K562 (cell line): ENCODE measurements around the gene IPO7. TPM values are rescaled to one million over a fixed set of nuclear protein-coding genes. Genes with fewer than 3 reads are reported as not detected.
A peak's percentile ranks its signal among the peaks of the same experiment; 100 is the strongest.

Source experiments
- DNMT1 ChIP-seq: fragments of 450-650 bp; IDR thresholded peaks from 2 replicates; pipeline ENCODE4 v1.6.1; 2016; ENCODE audit warnings: antibody characterized with exemption, mild to moderate bottlenecking
- FOXA3 ChIP-seq, 2 experiments: fragments of 450-650 bp in 1 of 2; sonication (generic) in 1 of 2; formaldehyde crosslinking; IDR thresholded peaks in 1 of 2; conservative IDR thresholded peaks in 1 of 2; 2 replicates each; pipeline versions ENCODE4 v1.4.0 to v1.8.0; 2020 to 2022; ENCODE audit warnings: mild to moderate bottlenecking in 2 of 2, missing genetic modification reagents in 1 of 2
- GABPA ChIP-seq: fragments of 200-800 bp; sonication (Bioruptor generic); conservative IDR thresholded peaks from 2 replicates; pipeline ENCODE4 v1.6.1; 2016; ENCODE audit warnings: low read depth, missing genetic modification characterization, missing compliant biosample characterization
- MTF1 ChIP-seq: fragments of 250-450 bp; sonication (Bioruptor Pico); IDR thresholded peaks from 2 replicates; pipeline ENCODE4 v1.9.0; 2021; ENCODE audit warnings: moderate library complexity, mild to moderate bottlenecking, inconsistent platforms, borderline replicate concordance
- SP1 ChIP-seq: sonication (generic); formaldehyde crosslinking; IDR thresholded peaks from 2 replicates; pipeline ENCODE4 v1.8.1; 2022; ENCODE audit warnings: mild to moderate bottlenecking, missing genetic modification reagents
- TFAM ChIP-seq: fragments of 250-450 bp; sonication (Bioruptor Pico); conservative IDR thresholded peaks from 2 replicates; pipeline ENCODE4 v1.5.0; 2021; ENCODE audit warnings: mild to moderate bottlenecking, moderate library complexity
- ZNF140 ChIP-seq: fragments of 250-450 bp; sonication (Bioruptor Pico); IDR thresholded peaks from 2 replicates; pipeline ENCODE4 v1.8.0; 2021; ENCODE audit warnings: moderate library complexity, mild to moderate bottlenecking, inconsistent platforms
- ZNF175 ChIP-seq: fragments of 200-800 bp; sonication (Bioruptor generic); IDR thresholded peaks from 2 replicates; pipeline ENCODE4 v1.6.1; 2016; ENCODE audit warnings: low read depth, mild to moderate bottlenecking, missing genetic modification characterization, missing compliant biosample characterization
- ZNF644 ChIP-seq: fragments of 200-800 bp; sonication (Bioruptor generic); IDR thresholded peaks from 2 replicates; pipeline ENCODE4 v1.6.1; 2016; ENCODE audit warnings: low read depth, missing genetic modification characterization, missing compliant biosample characterization
- polyA plus RNA-seq, 8 experiments: library from polyadenylated mRNA; depleted of rRNA in 4 of 8; stranded (reverse) in 5 of 8; unstranded in 3 of 8; fragments of >200 nt; fragmentation: Nextera tagmentation in 2 of 8; fragmentation: Illumina TruSeq in 1 of 8; extraction: Ambion mirVana in 2 of 8; extraction: Trizol in 1 of 8; gene quantifications; 2 replicates each; pipeline versions ENCODE4 v1.2.1 to v1.2.3, GENCODE V29; 2011 to 2014; ENCODE audit warnings: inconsistent platforms in 1 of 8, missing spikeins in 1 of 8
- total RNA-seq, 7 experiments: library from RNA; depleted of rRNA in 6 of 7; stranded (reverse); fragments of >200 nt in 6 of 7; fragmentation: Illumina TruSeq in 2 of 7; extraction: Trizol in 2 of 7; gene quantifications; 2 replicates each; pipeline versions ENCODE4 v1.2.1 to v1.2.3, GENCODE V29; 2011 to 2021; ENCODE audit warnings: low replicate concordance in 1 of 7
- TF ChIP-seq, protein P1 (sequence below): fragments of 450-650 bp; IDR thresholded peaks from 2 replicates; pipeline ENCODE4 v1.6.1; 2016; ENCODE audit warnings: mild to moderate bottlenecking, moderate library complexity
- TF ChIP-seq, protein P2 (sequence below): fragments of 450-650 bp; formaldehyde crosslinking; IDR thresholded peaks from 2 replicates; pipeline ENCODE4 v1.4.0; 2020; ENCODE audit warnings: mild to moderate bottlenecking
- TF ChIP-seq, protein P3 (sequence below): fragments of 450-650 bp; IDR thresholded peaks from 2 replicates; pipeline ENCODE4 v1.6.1; 2016; ENCODE audit warnings: antibody characterized with exemption

Gene IPO7
- total and polyA plus RNA-seq, 9 of the 15 experiments (the other 6 are each of a cell fraction or from before 2014, with no cell fraction given), result 23.6 to 138 (median 110) TPM

DNA sequence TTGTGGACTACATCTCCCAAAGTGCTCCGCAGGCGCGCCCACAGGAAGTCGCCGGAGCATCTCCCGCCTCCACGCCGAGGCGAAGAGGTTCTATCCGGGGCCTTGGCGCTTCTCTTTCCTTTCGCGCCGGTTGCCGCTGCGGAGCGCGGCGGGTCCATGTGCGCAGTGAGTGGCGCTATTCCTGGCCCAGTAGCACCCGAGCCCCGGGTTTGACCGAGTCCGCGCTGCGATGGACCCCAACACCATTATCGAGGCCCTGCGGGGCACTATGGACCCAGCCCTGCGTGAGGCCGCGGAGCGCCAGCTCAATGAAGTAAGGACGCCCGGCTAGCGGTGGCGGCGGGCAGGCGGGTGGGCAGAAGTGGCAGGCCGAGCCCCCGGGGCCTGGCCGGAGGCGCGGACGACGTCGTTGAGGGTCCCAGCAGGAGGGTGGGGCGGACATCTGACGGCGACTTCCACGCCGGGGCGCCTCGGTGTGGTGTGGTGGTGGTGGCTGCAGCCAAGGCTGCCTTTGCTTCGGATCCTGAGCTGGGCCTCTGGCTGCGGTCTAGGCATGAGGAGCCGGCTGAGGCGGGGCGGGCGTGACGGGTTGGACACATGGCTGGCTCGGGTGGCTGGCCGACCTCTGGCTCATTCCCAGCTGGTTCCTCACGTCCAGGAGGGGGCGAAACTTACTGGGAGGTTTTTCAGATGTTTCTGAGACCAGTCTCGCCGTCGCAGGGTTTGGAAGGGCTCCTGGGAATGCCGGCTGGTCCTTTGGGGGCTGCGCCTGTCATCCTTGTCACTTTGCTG lies at the start of gene IPO7 (continued):
- TF ChIP-seq, protein P1, sequence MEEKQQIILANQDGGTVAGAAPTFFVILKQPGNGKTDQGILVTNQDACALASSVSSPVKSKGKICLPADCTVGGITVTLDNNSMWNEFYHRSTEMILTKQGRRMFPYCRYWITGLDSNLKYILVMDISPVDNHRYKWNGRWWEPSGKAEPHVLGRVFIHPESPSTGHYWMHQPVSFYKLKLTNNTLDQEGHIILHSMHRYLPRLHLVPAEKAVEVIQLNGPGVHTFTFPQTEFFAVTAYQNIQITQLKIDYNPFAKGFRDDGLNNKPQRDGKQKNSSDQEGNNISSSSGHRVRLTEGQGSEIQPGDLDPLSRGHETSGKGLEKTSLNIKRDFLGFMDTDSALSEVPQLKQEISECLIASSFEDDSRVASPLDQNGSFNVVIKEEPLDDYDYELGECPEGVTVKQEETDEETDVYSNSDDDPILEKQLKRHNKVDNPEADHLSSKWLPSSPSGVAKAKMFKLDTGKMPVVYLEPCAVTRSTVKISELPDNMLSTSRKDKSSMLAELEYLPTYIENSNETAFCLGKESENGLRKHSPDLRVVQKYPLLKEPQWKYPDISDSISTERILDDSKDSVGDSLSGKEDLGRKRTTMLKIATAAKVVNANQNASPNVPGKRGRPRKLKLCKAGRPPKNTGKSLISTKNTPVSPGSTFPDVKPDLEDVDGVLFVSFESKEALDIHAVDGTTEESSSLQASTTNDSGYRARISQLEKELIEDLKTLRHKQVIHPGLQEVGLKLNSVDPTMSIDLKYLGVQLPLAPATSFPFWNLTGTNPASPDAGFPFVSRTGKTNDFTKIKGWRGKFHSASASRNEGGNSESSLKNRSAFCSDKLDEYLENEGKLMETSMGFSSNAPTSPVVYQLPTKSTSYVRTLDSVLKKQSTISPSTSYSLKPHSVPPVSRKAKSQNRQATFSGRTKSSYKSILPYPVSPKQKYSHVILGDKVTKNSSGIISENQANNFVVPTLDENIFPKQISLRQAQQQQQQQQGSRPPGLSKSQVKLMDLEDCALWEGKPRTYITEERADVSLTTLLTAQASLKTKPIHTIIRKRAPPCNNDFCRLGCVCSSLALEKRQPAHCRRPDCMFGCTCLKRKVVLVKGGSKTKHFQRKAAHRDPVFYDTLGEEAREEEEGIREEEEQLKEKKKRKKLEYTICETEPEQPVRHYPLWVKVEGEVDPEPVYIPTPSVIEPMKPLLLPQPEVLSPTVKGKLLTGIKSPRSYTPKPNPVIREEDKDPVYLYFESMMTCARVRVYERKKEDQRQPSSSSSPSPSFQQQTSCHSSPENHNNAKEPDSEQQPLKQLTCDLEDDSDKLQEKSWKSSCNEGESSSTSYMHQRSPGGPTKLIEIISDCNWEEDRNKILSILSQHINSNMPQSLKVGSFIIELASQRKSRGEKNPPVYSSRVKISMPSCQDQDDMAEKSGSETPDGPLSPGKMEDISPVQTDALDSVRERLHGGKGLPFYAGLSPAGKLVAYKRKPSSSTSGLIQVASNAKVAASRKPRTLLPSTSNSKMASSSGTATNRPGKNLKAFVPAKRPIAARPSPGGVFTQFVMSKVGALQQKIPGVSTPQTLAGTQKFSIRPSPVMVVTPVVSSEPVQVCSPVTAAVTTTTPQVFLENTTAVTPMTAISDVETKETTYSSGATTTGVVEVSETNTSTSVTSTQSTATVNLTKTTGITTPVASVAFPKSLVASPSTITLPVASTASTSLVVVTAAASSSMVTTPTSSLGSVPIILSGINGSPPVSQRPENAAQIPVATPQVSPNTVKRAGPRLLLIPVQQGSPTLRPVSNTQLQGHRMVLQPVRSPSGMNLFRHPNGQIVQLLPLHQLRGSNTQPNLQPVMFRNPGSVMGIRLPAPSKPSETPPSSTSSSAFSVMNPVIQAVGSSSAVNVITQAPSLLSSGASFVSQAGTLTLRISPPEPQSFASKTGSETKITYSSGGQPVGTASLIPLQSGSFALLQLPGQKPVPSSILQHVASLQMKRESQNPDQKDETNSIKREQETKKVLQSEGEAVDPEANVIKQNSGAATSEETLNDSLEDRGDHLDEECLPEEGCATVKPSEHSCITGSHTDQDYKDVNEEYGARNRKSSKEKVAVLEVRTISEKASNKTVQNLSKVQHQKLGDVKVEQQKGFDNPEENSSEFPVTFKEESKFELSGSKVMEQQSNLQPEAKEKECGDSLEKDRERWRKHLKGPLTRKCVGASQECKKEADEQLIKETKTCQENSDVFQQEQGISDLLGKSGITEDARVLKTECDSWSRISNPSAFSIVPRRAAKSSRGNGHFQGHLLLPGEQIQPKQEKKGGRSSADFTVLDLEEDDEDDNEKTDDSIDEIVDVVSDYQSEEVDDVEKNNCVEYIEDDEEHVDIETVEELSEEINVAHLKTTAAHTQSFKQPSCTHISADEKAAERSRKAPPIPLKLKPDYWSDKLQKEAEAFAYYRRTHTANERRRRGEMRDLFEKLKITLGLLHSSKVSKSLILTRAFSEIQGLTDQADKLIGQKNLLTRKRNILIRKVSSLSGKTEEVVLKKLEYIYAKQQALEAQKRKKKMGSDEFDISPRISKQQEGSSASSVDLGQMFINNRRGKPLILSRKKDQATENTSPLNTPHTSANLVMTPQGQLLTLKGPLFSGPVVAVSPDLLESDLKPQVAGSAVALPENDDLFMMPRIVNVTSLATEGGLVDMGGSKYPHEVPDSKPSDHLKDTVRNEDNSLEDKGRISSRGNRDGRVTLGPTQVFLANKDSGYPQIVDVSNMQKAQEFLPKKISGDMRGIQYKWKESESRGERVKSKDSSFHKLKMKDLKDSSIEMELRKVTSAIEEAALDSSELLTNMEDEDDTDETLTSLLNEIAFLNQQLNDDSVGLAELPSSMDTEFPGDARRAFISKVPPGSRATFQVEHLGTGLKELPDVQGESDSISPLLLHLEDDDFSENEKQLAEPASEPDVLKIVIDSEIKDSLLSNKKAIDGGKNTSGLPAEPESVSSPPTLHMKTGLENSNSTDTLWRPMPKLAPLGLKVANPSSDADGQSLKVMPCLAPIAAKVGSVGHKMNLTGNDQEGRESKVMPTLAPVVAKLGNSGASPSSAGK, result peak; percentile 89
- peak; percentile 77; the same call in 1 of the 2 replicates for TF ChIP-seq ZNF644
- TF ChIP-seq MTF1, result no peak
- TF ChIP-seq, protein P2, sequence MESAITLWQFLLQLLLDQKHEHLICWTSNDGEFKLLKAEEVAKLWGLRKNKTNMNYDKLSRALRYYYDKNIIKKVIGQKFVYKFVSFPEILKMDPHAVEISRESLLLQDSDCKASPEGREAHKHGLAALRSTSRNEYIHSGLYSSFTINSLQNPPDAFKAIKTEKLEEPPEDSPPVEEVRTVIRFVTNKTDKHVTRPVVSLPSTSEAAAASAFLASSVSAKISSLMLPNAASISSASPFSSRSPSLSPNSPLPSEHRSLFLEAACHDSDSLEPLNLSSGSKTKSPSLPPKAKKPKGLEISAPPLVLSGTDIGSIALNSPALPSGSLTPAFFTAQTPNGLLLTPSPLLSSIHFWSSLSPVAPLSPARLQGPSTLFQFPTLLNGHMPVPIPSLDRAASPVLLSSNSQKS (CRISPR knock-in tag), result no peak
- TF ChIP-seq DNMT1, result no peak
- TF ChIP-seq, protein P3, sequence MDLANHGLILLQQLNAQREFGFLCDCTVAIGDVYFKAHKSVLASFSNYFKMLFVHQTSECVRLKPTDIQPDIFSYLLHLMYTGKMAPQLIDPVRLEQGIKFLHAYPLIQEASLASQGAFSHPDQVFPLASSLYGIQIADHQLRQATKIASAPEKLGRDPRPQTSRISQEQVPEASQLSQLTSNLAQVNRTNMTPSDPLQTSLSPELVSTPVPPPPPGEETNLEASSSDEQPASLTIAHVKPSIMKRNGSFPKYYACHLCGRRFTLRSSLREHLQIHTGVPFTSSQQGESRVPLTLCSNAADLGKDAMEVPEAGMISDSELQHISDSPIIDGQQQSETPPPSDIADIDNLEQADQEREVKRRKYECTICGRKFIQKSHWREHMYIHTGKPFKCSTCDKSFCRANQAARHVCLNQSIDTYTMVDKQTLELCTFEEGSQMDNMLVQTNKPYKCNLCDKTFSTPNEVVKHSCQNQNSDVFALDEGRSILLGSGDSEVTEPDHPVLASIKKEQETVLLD, result 0 out of 2 replicates have a peak, but pooled peaks have one; percentile 5
- TF ChIP-seq ZNF175 (CRISPR knock-in tag), result no peak
- peak in 1 of 2 experiments; percentile 62; a peak in 1 of 4 replicates for TF ChIP-seq FOXA3 (CRISPR knock-in tag; conservative IDR thresholded peaks at IDR 0.05 in 1 of 2, IDR thresholded peaks at IDR 0.05 in 1 of 2)
- peak; percentile 97 for TF ChIP-seq GABPA (tag)
- no peak for TF ChIP-seq TFAM (CRISPR knock-in tag)
- no peak for TF ChIP-seq ZNF140 (CRISPR knock-in tag)
- peak; percentile 68 for TF ChIP-seq SP1 (CRISPR knock-in tag)
